Suprapubic skin (tissue), 4 donors: ENCODE results near the gene ZNF280B. TPM values are rescaled to one million over a fixed set of nuclear protein-coding genes. Genes with fewer than 3 reads are reported as not detected.

Experiments used
- DNase-seq, 2 donors: peaks; one replicate each; pipeline ENCODE4 v3.0.0-alpha.2; 2019; ENCODE audit warnings: low spot score in 2 of 2
- H3K27ac ChIP-seq: fragments of 200-600 bp; sonication (generic); one replicate; pipeline ENCODE4 v1.5.1; 2019
- H3K27me3 ChIP-seq: fragments of 200-600 bp; sonication (generic); one replicate; pipeline ENCODE4 v1.5.1; 2019
- H3K36me3 ChIP-seq: fragments of 200-600 bp; sonication (generic); one replicate; pipeline ENCODE4 v1.5.1; 2019
- H3K4me1 ChIP-seq: fragments of 200-600 bp; sonication (generic); one replicate; pipeline ENCODE4 v1.5.1; 2019
- H3K4me3 ChIP-seq: fragments of 200-600 bp; sonication (generic); one replicate; pipeline ENCODE4 v1.5.1; 2019; ENCODE audit warnings: mild to moderate bottlenecking
- H3K9me3 ChIP-seq: fragments of 200-600 bp; sonication (generic); one replicate; pipeline ENCODE4 v1.5.1; 2019
- EP300 ChIP-seq: sonication (generic); formaldehyde crosslinking; IDR thresholded peaks from one replicate; pipeline ENCODE4 v1.6.1; 2017; ENCODE audit warnings: antibody characterized with exemption
- POLR2A ChIP-seq, 2 donors: fragments of 450-650 bp; IDR thresholded peaks; one replicate each; pipeline ENCODE4 v1.6.1; 2017; ENCODE audit warnings: antibody characterized with exemption in 2 of 2, mild to moderate bottlenecking in 2 of 2, moderate library complexity in 2 of 2
- POLR2AphosphoS5 ChIP-seq, 3 donors: sonication (generic); formaldehyde crosslinking; IDR thresholded peaks; one replicate each; pipeline ENCODE4 v1.6.1; 2017; ENCODE audit warnings: antibody characterized with exemption in 3 of 3
- WGBS: methylation state at CpG from one replicate; pipeline ENCODE4 v1.1.5; 2018; 5-methylcytosine and 5-hydroxymethylcytosine counted together
- total RNA-seq, 4 donors: library from RNA; depleted of rRNA; stranded (reverse); fragments of >200 nt; gene quantifications; one replicate each; pipeline ENCODE4 v1.1.0, GENCODE V29; 2016
- TF ChIP-seq, protein P1 (sequence below), 2 donors: fragments of 200-600 bp in 1 of 2; fragments of 450-650 bp in 1 of 2; sonication (generic) in 1 of 2; IDR thresholded peaks; one replicate each; pipeline ENCODE4 v1.5.1; 2016 to 2019; ENCODE audit warnings: antibody characterized with exemption in 2 of 2, mild to moderate bottlenecking in 1 of 2, moderate library complexity in 1 of 2

ZNF280B gene
- total RNA-seq, 4 donors from 2014 or later: 0.08 to 0.55 (median 0.26) TPM; not detected in 1

DNA sequence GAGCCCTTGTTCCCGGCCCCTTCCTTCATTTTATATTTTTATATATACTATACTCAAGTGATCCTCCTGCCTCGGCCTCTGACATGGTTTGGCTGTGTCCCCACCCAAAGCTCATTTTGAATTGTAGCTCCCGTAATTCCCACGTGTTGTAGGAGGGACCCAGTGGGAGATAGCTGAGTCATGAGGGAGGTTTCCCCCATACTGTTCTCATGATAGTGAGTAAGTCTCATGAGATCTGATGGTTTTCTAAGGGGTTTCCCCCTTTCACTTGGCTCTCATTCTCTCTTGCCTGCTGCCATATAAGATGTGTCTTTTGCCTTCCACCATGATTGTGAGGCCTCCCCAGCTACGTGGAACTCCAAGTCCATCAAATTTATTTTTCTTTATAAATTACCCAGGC lies 18.8 kb upstream of the ZNF280B start:
- Histone ChIP-seq H3K36me3 (no peaks in the 10 kb centered on the region), H3K27me3 (peaks cover 2% of the 10 kb centered on the region), H3K27ac (no peak overlapping the region), H3K4me1 (no peaks in the 10 kb centered on the region), H3K9me3 (no peaks in the 10 kb centered on the region), H3K4me3 (no peak overlapping the region)
- WGBS: 85% methylated on average over 5 of the region's 5 CpGs
- DNase-seq: no peak
- TF ChIP-seq, protein P1, sequence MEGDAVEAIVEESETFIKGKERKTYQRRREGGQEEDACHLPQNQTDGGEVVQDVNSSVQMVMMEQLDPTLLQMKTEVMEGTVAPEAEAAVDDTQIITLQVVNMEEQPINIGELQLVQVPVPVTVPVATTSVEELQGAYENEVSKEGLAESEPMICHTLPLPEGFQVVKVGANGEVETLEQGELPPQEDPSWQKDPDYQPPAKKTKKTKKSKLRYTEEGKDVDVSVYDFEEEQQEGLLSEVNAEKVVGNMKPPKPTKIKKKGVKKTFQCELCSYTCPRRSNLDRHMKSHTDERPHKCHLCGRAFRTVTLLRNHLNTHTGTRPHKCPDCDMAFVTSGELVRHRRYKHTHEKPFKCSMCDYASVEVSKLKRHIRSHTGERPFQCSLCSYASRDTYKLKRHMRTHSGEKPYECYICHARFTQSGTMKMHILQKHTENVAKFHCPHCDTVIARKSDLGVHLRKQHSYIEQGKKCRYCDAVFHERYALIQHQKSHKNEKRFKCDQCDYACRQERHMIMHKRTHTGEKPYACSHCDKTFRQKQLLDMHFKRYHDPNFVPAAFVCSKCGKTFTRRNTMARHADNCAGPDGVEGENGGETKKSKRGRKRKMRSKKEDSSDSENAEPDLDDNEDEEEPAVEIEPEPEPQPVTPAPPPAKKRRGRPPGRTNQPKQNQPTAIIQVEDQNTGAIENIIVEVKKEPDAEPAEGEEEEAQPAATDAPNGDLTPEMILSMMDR (IDR thresholded peaks at IDR 0.05): no peak
- TF ChIP-seq POLR2A (IDR thresholded peaks at IDR 0.05) (no peak), EP300 (no peak), POLR2AphosphoS5 (IDR thresholded peaks at IDR 0.05) (no peak)

DNA sequence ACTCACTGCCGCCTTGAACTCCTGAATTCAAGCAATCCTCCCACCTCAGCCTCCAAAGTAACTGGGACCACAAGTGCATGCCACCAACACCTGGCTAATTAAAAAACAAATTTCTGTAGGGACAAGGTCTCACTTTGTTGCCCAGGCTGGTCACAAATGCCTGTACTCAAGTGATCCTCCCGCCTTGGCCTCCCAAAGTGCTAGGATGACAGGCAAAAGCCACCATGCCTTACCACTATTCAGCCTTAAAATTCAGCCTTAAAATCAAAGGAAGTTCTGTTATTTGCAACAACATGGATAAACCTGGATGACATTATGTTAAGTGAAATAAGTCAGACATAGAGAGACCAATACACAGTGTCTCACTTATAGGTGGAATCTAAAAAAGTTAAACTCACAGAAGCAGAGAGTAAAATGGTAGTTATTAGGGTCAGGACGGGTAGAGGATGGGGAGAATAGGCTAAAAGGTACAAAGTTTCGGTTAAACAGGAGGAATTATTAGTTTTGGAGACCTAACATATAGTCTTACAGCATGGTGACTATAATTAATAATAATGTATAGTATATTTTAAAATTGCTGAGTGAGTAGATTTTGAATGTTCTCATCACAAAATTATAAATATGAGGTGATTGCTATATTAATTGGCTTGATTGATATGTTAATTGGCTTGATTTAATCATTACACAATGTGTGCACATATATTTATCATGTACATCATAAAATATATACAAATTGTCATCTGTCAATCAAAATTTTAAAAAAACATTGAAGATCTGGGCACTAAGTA lies 17.8 kb upstream of the ZNF280B start:
- no peaks in the 10 kb centered on the region for H3K27me3 ChIP-seq
- no peaks in the 10 kb centered on the region for H3K36me3 ChIP-seq
- no peak overlapping the region for H3K27ac ChIP-seq
- H3K4me3 ChIP-seq: no peak overlapping the region
- 83% methylated on average over 4 of the region's 4 CpGs for WGBS
- no peaks in the 10 kb centered on the region for H3K9me3 ChIP-seq
- H3K4me1 ChIP-seq: no peaks in the 10 kb centered on the region
- no peak for DNase-seq
- no peak for TF ChIP-seq EP300
- no peak for TF ChIP-seq POLR2AphosphoS5 (IDR thresholded peaks at IDR 0.05)
- no peak for TF ChIP-seq POLR2A (IDR thresholded peaks at IDR 0.05)

DNA sequence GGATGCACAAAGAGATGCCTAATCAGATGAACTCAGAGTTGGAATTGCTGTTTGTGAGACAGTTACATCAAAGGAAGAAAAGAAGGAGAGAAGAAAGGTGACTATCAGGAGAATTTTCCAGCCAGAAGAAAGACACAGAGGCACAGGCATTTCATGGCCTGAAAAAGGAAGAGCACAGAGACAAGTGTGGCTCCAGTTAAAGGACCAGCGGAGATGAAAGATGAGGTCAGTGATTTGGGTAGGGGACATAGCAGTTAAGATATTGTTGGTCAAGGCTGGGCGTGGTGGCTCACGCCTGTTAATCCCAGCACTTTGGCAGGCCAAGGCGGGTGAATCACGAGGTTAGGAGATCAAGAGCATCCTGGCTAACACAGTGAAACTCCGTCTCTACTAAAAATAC lies 15.0 kb upstream of the ZNF280B start:
- no peak for TF ChIP-seq POLR2A (IDR thresholded peaks at IDR 0.05)
- TF ChIP-seq POLR2AphosphoS5 (IDR thresholded peaks at IDR 0.05): no peak
- TF ChIP-seq, protein P1 (IDR thresholded peaks at IDR 0.05): no peak
- no peak for TF ChIP-seq EP300
- 87% methylated on average over 6 of the region's 6 CpGs for WGBS
- no peaks in the 10 kb centered on the region for H3K9me3 ChIP-seq
- no peak for DNase-seq
- no peaks in the 10 kb centered on the region for H3K4me1 ChIP-seq
- H3K27ac ChIP-seq: no peak overlapping the region
- no peaks in the 10 kb centered on the region for H3K36me3 ChIP-seq
- no peaks in the 10 kb centered on the region for H3K27me3 ChIP-seq
- no peak overlapping the region for H3K4me3 ChIP-seq

DNA sequence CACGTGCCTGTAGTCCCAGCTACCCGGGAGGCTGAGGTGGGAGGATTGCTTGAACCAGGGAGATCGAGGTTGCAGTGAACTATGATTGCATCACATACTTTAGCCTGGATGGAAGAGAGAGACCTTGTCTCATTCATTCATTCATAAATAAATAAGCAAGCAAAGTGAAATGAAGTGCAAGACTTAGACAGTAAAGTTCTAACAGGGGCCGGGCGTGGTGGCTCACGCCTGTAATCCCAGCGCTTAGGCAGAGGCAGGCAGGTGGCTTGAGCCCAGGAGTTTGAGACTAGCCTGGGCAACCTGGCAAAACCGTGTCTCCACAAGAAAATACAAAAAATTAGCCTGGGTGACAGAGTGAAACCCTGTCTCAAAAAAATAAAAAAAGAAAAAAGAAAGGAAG lies 13.1 kb upstream of the ZNF280B start:
- Histone ChIP-seq H3K4me3 (no peak overlapping the region), H3K4me1 (no peaks in the 10 kb centered on the region), H3K27me3 (no peaks in the 10 kb centered on the region), H3K36me3 (no peaks in the 10 kb centered on the region), H3K9me3 (no peaks in the 10 kb centered on the region), H3K27ac (no peak overlapping the region)
- TF ChIP-seq POLR2A (IDR thresholded peaks at IDR 0.05): no peak
- TF ChIP-seq, protein P1 (IDR thresholded peaks at IDR 0.05): no peak
- no peak for TF ChIP-seq POLR2AphosphoS5 (IDR thresholded peaks at IDR 0.05)
- no peak for TF ChIP-seq EP300
- no peak for DNase-seq
- 75% methylated on average over 8 of the region's 8 CpGs for WGBS

DNA sequence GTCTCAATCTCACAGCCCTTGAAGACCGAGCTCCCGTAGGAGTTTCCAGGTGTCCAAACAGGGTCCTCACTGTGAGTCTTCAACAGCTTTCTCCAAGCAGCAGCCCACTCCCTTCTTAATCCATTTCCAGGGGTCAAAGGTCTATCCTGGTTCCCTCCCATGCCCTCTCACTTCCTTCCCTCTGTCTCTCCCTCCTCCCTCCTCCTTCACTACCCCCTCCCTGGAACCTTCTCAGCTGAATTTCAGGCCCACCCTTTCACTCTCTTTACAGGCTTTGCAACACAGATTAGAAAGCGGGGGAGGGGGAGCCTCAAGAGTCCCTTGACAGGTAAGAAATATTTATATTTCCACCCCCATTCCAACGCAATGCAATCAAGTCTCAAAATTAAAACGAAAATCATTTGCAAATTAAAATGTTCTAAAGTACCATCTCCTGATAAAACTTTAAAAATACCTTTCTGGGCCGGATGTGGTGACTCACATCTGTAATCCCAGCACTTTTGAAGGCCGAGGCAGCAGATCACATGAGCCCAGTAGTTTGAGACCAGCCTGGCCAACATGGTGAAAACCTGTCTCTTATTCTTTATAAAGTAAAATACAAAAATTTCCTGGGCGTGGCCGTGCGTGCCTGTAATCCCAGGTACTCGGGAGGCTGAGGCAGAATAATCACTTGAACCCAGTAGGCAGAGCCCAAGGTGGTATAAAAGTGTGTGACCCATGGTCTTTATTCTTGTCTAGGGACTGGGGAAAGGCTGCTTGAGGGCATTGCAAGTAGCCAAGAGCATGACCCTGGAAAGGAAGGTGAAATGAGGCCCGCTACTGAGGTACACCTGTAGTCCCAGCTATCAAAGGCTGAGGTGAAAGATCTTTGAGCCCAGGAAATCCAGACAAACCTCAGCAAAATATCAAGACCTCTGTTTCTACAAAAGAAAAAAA lies 12.4 kb upstream of the ZNF280B start:
- TF ChIP-seq, protein P1 (IDR thresholded peaks at IDR 0.05): no peak
- TF ChIP-seq POLR2AphosphoS5 (IDR thresholded peaks at IDR 0.05) (no peak), POLR2A (IDR thresholded peaks at IDR 0.05) (no peak), EP300 (no peak)
- no peak for DNase-seq
- no peaks in the 10 kb centered on the region for H3K36me3 ChIP-seq
- H3K4me3 ChIP-seq: no peak overlapping the region
- no peaks in the 10 kb centered on the region for H3K4me1 ChIP-seq
- no peaks in the 10 kb centered on the region for H3K27me3 ChIP-seq
- 79% methylated on average over 12 of the region's 12 CpGs for WGBS
- no peaks in the 10 kb centered on the region for H3K9me3 ChIP-seq
- no peak overlapping the region for H3K27ac ChIP-seq
